GM19395 (cell line): ENCODE data around the gene ARHGEF39.
"Not testable (repeated sequence)": the region's sequence is repeated elsewhere in the genome, so short reads cannot be mapped to it uniquely, and the experiment has no call there.

Source experiments
- ATAC-seq: cut with Tn5 transposase; IDR thresholded peaks from one replicate; pipeline ENCODE4 v1.9.1; 2021; ENCODE audit warnings: mild to moderate bottlenecking, moderate library complexity; ENCODE audit not compliant: unreplicated experiment

The ARHGEF39 gene

GRCh38 chr9:35653611-35654010 is 11.4 kb downstream of the ARHGEF39 start:
- ATAC-seq = no peak

GRCh38 chr9:35652829-35653209 is 12.2 kb downstream of the ARHGEF39 start:
- no peak for ATAC-seq

GRCh38 chr9:35651956-35652828 is 12.8 kb downstream of the ARHGEF39 start:
- no peak for ATAC-seq

GRCh38 chr9:35650341-35651158 is 14.4 kb downstream of the ARHGEF39 start, which contains the start of gene SIT1:
TSS of gene SIT1 (minus strand) at chr9:35650931. CDS start at chr9:35650853, 78 bp downstream.
- no peak for ATAC-seq

GRCh38 chr9:35649431-35650340 is 15.3 kb downstream of the ARHGEF39 start:
- no peak for ATAC-seq

- ATAC-seq = peak; percentile 81
These were observed 18.3 kb downstream of the ARHGEF39 start for GRCh38 chr9:35646533-35647265.

- no peak for ATAC-seq
These were observed 18.9 kb downstream of the ARHGEF39 start for GRCh38 chr9:35646153-35646532.

- ATAC-seq = not testable (repeated sequence)
These were observed 19.3 kb downstream of the ARHGEF39 start for GRCh38 chr9:35645736-35646135.

- no peak for ATAC-seq
These were observed 21.9 kb downstream of the ARHGEF39 start for GRCh38 chr9:35643046-35643445.

GRCh38 chr9:35641478-35641877 is 23.5 kb downstream of the ARHGEF39 start:
- not testable (repeated sequence) for ATAC-seq

GRCh38 chr9:35640431-35640830 is 24.6 kb downstream of the ARHGEF39 start:
- not testable (repeated sequence) for ATAC-seq

- no peak for ATAC-seq
These were observed 25.4 kb downstream of the ARHGEF39 start for GRCh38 chr9:35639631-35640030.

- ATAC-seq = not testable (repeated sequence)
These were observed 25.8 kb downstream of the ARHGEF39 start for GRCh38 chr9:35639225-35639624.

- ATAC-seq = not testable (repeated sequence)
These were observed 26.2 kb downstream of the ARHGEF39 start for GRCh38 chr9:35638751-35639150.

GRCh38 chr9:35637427-35637955 is 27.5 kb downstream of the ARHGEF39 start:
- ATAC-seq = not testable (repeated sequence)

- ATAC-seq = not testable (repeated sequence)
These were observed 28.1 kb downstream of the ARHGEF39 start for GRCh38 chr9:35636877-35637246.

GRCh38 chr9:35636135-35636876 is 28.7 kb downstream of the ARHGEF39 start:
- no peak for ATAC-seq

- ATAC-seq = no peak
These were observed 29.3 kb downstream of the ARHGEF39 start for GRCh38 chr9:35635730-35636129.

- no peak for ATAC-seq
These were observed 35.4 kb downstream of the ARHGEF39 start for GRCh38 chr9:35629597-35629996.
